HepG2 (cell line): ENCODE measurements around the gene TOPBP1. TPM values are rescaled to one million over a fixed set of nuclear protein-coding genes. Genes with fewer than 3 reads are reported as not detected.

Experiments used
- AGO2 ChIP-seq: fragments of 200-400 bp; formaldehyde crosslinking; optimal IDR thresholded peaks from 2 replicates; pipeline ENCODE3; 2017; ENCODE audit warnings: mild to moderate bottlenecking, low read depth, low read length, moderate library complexity
- ATF7-NPFF ChIP-seq: sonication (generic); formaldehyde crosslinking; IDR thresholded peaks from 2 replicates; pipeline ENCODE4 v1.8.1; 2023; ENCODE audit warnings: mild to moderate bottlenecking, low read depth, missing genetic modification reagents, moderate library complexity
- CC2D1A ChIP-seq: sonication (generic); formaldehyde crosslinking; IDR thresholded peaks from 2 replicates; pipeline ENCODE4 v1.8.1; 2023; ENCODE audit warnings: mild to moderate bottlenecking, missing genetic modification reagents
- EP300 ChIP-seq, 3 experiments: sonication (generic) in 1 of 3; formaldehyde crosslinking in 1 of 3; IDR thresholded peaks; 2 replicates each; pipeline versions ENCODE4 v1.5.1 to v1.6.1; 2011 to 2020; ENCODE audit warnings: low read depth in 2 of 3, low read length in 2 of 3, borderline replicate concordance in 1 of 3, improper control_type of control experiment in 1 of 3, mild to moderate bottlenecking in 1 of 3, missing genetic modification reagents in 1 of 3, moderate library complexity in 1 of 3
- HNF4G ChIP-seq, 2 experiments: sonication (generic) in 1 of 2; formaldehyde crosslinking in 1 of 2; IDR thresholded peaks; 2 replicates each; pipeline versions ENCODE4 v1.4.0 to v1.6.1; 2011 to 2020; ENCODE audit warnings: borderline replicate concordance in 2 of 2, low read depth in 2 of 2, mild to moderate bottlenecking in 2 of 2, low read length in 1 of 2, missing genetic modification reagents in 1 of 2, moderate library complexity in 1 of 2
- KDM2A ChIP-seq: sonication (generic); formaldehyde crosslinking; IDR thresholded peaks from 2 replicates; pipeline ENCODE4 v1.4.0; 2020; ENCODE audit warnings: low read depth, missing genetic modification reagents, borderline replicate concordance
- KLF11 ChIP-seq: IDR thresholded peaks from 2 replicates; pipeline ENCODE4 v1.6.1; 2016; ENCODE audit warnings: missing compliant biosample characterization
- MATR3 ChIP-seq: sonication (generic); formaldehyde crosslinking; IDR thresholded peaks from 2 replicates; pipeline ENCODE4 v1.4.0; 2020; ENCODE audit warnings: missing genetic modification reagents
- MTA3 ChIP-seq: sonication (generic); formaldehyde crosslinking; IDR thresholded peaks from 2 replicates; pipeline ENCODE4 v1.4.0; 2020; ENCODE audit warnings: missing genetic modification reagents
- SNRNP70 ChIP-seq: fragments of 200-400 bp; formaldehyde crosslinking; IDR thresholded peaks from 2 replicates; pipeline ENCODE4 v1.6.1; 2017; ENCODE audit warnings: mild to moderate bottlenecking, low read depth, low read length, moderate library complexity
- SOX6 ChIP-seq, 2 experiments: fragments of 450-650 bp in 1 of 2; sonication (generic) in 1 of 2; formaldehyde crosslinking in 1 of 2; IDR thresholded peaks; 2 replicates each; pipeline versions ENCODE4 v1.4.0 to v1.6.1; 2017 to 2020; ENCODE audit warnings: antibody characterized with exemption in 1 of 2, mild to moderate bottlenecking in 1 of 2, missing genetic modification reagents in 1 of 2
- STAT5B ChIP-seq: sonication (generic); formaldehyde crosslinking; IDR thresholded peaks from 2 replicates; pipeline ENCODE4 v1.4.0; 2020; ENCODE audit warnings: missing genetic modification reagents
- TAF1 ChIP-seq: sonication (generic); formaldehyde crosslinking; IDR thresholded peaks from 2 replicates; pipeline ENCODE4 v1.4.0; 2020; ENCODE audit warnings: missing genetic modification reagents
- TSC22D2 ChIP-seq: sonication (generic); formaldehyde crosslinking; IDR thresholded peaks from 2 replicates; pipeline ENCODE4 v1.5.1; 2020; ENCODE audit warnings: missing genetic modification reagents, mild to moderate bottlenecking, borderline replicate concordance
- ZBTB1 ChIP-seq: sonication (generic); formaldehyde crosslinking; IDR thresholded peaks from 2 replicates; pipeline ENCODE4 v1.4.0; 2020; ENCODE audit warnings: missing genetic modification reagents, borderline replicate concordance
- ZNF34 ChIP-seq: sonication (generic); formaldehyde crosslinking; IDR thresholded peaks from 2 replicates; pipeline ENCODE4 v1.4.0; 2020; ENCODE audit warnings: mild to moderate bottlenecking, missing genetic modification reagents, borderline replicate concordance
- ZNF460 ChIP-seq: sonication (generic); formaldehyde crosslinking; IDR thresholded peaks from 2 replicates; pipeline ENCODE4 v1.5.1; 2020; ENCODE audit warnings: missing genetic modification reagents, mild to moderate bottlenecking, borderline replicate concordance
- ZNF891 ChIP-seq: sonication (generic); formaldehyde crosslinking; IDR thresholded peaks from 2 replicates; pipeline ENCODE4 v1.5.0; 2020; ENCODE audit warnings: mild to moderate bottlenecking, missing genetic modification reagents
- polyA plus RNA-seq, 8 experiments: library from polyadenylated mRNA; depleted of rRNA in 3 of 8; stranded (reverse) in 7 of 8; unstranded in 1 of 8; fragments of >200 nt; fragmentation: Illumina TruSeq in 4 of 8; extraction: Trizol in 4 of 8; gene quantifications; 2 replicates each; pipeline versions ENCODE4 v1.2.1 to v1.2.3, GENCODE V29; 2011 to 2016; ENCODE audit warnings: low read depth in 4 of 8, missing spikeins in 1 of 8, mixed read lengths in 1 of 8; ENCODE audit not compliant: insufficient read depth in 1 of 8
- total RNA-seq, 5 experiments: library from RNA; depleted of rRNA; stranded (reverse); fragments of >200 nt; fragmentation: Illumina TruSeq; extraction: Trizol; gene quantifications; 2 replicates each; pipeline ENCODE4 v1.2.3, GENCODE V29; 2016; ENCODE audit warnings: low read depth in 1 of 5
- TF ChIP-seq, protein P1 (sequence below): sonication (generic); formaldehyde crosslinking; IDR thresholded peaks from 2 replicates; pipeline ENCODE4 v1.5.0; 2020; ENCODE audit warnings: mild to moderate bottlenecking, missing genetic modification reagents
- TF ChIP-seq, protein P2 (sequence below): sonication (generic); formaldehyde crosslinking; conservative IDR thresholded peaks from 2 replicates; pipeline ENCODE4 v1.8.0; 2022; ENCODE audit warnings: mild to moderate bottlenecking, moderate library complexity, missing genetic modification reagents
- TF ChIP-seq, protein P3 (sequence below): sonication (generic); formaldehyde crosslinking; IDR thresholded peaks from 2 replicates; pipeline ENCODE4 v1.8.0; 2022; ENCODE audit warnings: mild to moderate bottlenecking, missing genetic modification reagents, borderline replicate concordance

The TOPBP1 gene
- total and polyA plus RNA-seq, 2 of the 13 experiments (the other 11 are each of a cell fraction or from before 2014, with no cell fraction given), result 24.3 to 42.9 TPM

DNA sequence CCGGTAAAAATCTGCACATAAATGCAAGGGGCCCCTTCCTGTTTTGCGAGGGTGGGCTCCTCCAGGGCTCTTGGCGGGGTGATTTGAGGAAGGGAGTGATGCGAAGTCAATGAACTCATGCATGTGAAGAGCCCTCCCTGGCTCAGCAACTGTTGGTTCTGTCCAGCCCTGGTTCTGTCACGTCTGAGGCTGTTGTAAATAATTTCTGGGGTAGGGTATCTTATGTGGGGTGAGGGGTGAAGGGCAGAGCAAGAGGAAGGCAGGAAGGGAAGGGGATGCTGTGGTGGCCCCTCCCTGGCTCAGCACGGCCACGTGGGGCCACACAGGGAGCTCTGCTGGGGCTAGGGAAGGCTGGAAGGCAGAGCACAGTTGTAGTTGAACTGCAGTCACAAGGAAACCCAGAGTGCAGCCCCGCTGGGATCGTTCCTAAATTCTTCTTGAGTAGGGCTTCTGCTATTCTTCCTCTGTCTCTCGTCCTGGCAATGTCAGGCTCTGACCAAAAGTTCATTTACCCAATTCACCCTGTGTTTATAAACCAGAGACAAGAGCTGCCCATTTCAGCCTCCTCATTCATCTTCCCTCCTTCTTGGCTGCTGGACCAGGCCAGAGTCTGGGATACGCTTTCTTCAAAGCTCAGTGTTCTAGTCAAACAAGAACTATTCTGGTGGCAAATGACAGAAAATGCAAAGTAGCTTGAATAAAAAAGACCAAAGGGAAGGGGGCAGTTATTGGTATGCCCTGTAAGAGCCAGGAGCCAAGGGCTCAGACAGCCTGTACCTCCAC, 14.8 kb upstream of the TOPBP1 start (continued):
- TF ChIP-seq, protein P1, sequence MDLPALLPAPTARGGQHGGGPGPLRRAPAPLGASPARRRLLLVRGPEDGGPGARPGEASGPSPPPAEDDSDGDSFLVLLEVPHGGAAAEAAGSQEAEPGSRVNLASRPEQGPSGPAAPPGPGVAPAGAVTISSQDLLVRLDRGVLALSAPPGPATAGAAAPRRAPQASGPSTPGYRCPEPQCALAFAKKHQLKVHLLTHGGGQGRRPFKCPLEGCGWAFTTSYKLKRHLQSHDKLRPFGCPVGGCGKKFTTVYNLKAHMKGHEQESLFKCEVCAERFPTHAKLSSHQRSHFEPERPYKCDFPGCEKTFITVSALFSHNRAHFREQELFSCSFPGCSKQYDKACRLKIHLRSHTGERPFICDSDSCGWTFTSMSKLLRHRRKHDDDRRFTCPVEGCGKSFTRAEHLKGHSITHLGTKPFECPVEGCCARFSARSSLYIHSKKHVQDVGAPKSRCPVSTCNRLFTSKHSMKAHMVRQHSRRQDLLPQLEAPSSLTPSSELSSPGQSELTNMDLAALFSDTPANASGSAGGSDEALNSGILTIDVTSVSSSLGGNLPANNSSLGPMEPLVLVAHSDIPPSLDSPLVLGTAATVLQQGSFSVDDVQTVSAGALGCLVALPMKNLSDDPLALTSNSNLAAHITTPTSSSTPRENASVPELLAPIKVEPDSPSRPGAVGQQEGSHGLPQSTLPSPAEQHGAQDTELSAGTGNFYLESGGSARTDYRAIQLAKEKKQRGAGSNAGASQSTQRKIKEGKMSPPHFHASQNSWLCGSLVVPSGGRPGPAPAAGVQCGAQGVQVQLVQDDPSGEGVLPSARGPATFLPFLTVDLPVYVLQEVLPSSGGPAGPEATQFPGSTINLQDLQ (CRISPR knock-in tag), result no peak
- TF ChIP-seq EP300 (IDR thresholded peaks at IDR 0.05; ENCODE audit: low read depth in 2 of 2, low read length in 2 of 2) (no peak), EP300 (CRISPR knock-in tag; IDR thresholded peaks at IDR 0.05; ENCODE audit: borderline replicate concordance) (no peak), ZNF460 (CRISPR knock-in tag) (no peak), HNF4G (IDR thresholded peaks at IDR 0.05; ENCODE audit: borderline replicate concordance, low read depth, low read length) (no peak), HNF4G (CRISPR knock-in tag; IDR thresholded peaks at IDR 0.05; ENCODE audit: borderline replicate concordance, low read depth) (no peak), CC2D1A (CRISPR knock-in tag) (no peak), ZBTB1 (CRISPR knock-in tag) (no peak), STAT5B (CRISPR knock-in tag) (no peak), ATF7-NPFF (CRISPR knock-in tag) (no peak), ZNF34 (no peak), SOX6 (IDR thresholded peaks at IDR 0.05) (no peak), SOX6 (CRISPR knock-in tag; IDR thresholded peaks at IDR 0.05) (no peak), KLF11 (CRISPR knock-in tag) (no peak), MTA3 (CRISPR knock-in tag) (no peak), KDM2A (no peak), ZNF891 (peak; percentile 62; the same call in 1 of the 2 replicates), MATR3 (CRISPR knock-in tag) (no peak), SNRNP70 (no peak), TAF1 (CRISPR knock-in tag) (no peak), TSC22D2 (CRISPR knock-in tag) (no peak), AGO2 (no peak)
- TF ChIP-seq, protein P2, sequence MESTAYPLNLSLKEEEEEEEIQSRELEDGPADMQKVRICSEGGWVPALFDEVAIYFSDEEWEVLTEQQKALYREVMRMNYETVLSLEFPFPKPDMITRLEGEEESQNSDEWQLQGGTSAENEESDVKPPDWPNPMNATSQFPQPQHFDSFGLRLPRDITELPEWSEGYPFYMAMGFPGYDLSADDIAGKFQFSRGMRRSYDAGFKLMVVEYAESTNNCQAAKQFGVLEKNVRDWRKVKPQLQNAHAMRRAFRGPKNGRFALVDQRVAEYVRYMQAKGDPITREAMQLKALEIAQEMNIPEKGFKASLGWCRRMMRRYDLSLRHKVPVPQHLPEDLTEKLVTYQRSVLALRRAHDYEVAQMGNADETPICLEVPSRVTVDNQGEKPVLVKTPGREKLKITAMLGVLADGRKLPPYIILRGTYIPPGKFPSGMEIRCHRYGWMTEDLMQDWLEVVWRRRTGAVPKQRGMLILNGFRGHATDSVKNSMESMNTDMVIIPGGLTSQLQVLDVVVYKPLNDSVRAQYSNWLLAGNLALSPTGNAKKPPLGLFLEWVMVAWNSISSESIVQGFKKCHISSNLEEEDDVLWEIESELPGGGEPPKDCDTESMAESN (CRISPR knock-in tag), result no peak
- TF ChIP-seq, protein P3, sequence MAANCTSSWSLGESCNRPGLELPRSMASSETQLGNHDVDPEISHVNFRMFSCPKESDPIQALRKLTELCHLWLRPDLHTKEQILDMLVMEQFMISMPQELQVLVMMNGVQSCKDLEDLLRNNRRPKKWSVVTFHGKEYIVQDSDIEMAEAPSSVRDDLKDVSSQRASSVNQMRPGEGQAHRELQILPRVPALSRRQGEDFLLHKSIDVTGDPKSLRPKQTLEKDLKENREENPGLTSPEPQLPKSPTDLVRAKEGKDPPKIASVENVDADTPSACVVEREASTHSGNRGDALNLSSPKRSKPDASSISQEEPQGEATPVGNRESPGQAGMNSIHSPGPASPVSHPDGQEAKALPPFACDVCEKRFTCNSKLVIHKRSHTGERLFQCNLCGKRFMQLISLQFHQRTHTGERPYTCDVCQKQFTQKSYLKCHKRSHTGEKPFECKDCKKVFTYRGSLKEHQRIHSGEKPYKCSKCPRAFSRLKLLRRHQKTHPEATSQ (CRISPR knock-in tag), result no peak
